ENCODE results near the gene DIS3L.
"Not testable (repeated sequence)": the region's sequence is repeated elsewhere in the genome, so short reads cannot be mapped to it uniquely, and the experiment has no call there.

DIS3L gene

DNA sequence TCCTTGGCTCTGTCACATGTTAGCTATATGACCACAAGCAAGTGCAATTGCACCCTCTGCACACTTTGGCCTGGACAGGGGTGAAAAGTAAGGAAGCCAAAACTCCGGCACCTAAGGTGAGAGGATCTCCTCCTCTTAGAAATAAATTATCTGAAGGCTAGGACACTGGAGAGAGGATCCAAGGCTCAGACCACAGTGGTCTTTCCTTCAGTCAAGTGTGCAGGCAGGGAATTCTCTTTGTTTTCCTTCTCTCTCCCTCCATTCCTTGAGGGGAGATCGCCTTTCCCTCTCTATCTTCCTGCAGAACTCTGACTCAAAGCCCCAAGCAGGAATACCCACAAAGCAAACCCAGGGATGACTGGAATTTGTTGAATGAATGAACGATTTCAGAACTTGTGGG, 36.7 kb upstream of the DIS3L start:
- H4K91ac ChIP-seq (ENCODE audit: low read length): no peak overlapping the region
- H3K27ac ChIP-seq (ENCODE audit: low read length, poor library complexity, severe bottlenecking): no peak overlapping the region
- H3K9me3 ChIP-seq (ENCODE audit: control insufficient read depth, low read length): no peaks in the 10 kb centered on the region
- WGBS: 50% methylated on average over 2 of the region's 3 CpGs
- H2BK12ac ChIP-seq (ENCODE audit: low read length in 2 of 2): no peak overlapping the region
- peaks cover 53 to 74% of the 10 kb centered on the region in 2 experiments for H3K27me3 ChIP-seq (ENCODE audit: control insufficient read depth in 1 of 2, insufficient read depth in 1 of 2, low read length in 2 of 2)
- H3K4ac ChIP-seq (ENCODE audit: low read depth in 1 of 2, low read length in 2 of 2): no peak overlapping the region
- no peak overlapping the region for H3K18ac ChIP-seq (ENCODE audit: low read depth in 1 of 2, low read length in 2 of 2)
- no peaks in the 10 kb centered on the region for H3K36me3 ChIP-seq (ENCODE audit: control insufficient read depth in 1 of 2, insufficient read depth in 2 of 2, low read depth in 1 of 2, low read length in 2 of 2)
- H2BK15ac ChIP-seq (ENCODE audit: low read depth, poor library complexity, severe bottlenecking): no peak overlapping the region
- H3K4me2 ChIP-seq (ENCODE audit: low read length, poor library complexity, severe bottlenecking): no peak overlapping the region
- no peak overlapping the region for H2BK5ac ChIP-seq (ENCODE audit: low read depth, low read length, poor library complexity, severe bottlenecking)
- H3K14ac ChIP-seq (ENCODE audit: low read length in 2 of 2): no peak overlapping the region
- no peak overlapping the region for H2AFZ ChIP-seq (ENCODE audit: low read depth, low read length)
- H2AK5ac ChIP-seq (ENCODE audit: low read length, severe bottlenecking): no peak overlapping the region
- H4K8ac ChIP-seq (ENCODE audit: low read length): no peak overlapping the region
- H3K4me1 ChIP-seq (ENCODE audit: control insufficient read depth, insufficient read depth, low read depth, low read length): peaks cover 24% of the 10 kb centered on the region
- H2BK120ac ChIP-seq (ENCODE audit: low read depth, low read length): no peak overlapping the region
- no peaks in the 10 kb centered on the region for H3K79me1 ChIP-seq (replicated peaks; ENCODE audit: low read length, poor library complexity, severe bottlenecking)
- H3K9ac ChIP-seq (ENCODE audit: low read length): no peak overlapping the region
- H3K4me3 ChIP-seq (ENCODE audit: insufficient read depth in 1 of 2, low read depth in 1 of 2, low read length in 2 of 2): no peak overlapping the region
- DNase-seq: no peak
- H3K23ac ChIP-seq (ENCODE audit: low read length in 2 of 2): no peak overlapping the region

DNA sequence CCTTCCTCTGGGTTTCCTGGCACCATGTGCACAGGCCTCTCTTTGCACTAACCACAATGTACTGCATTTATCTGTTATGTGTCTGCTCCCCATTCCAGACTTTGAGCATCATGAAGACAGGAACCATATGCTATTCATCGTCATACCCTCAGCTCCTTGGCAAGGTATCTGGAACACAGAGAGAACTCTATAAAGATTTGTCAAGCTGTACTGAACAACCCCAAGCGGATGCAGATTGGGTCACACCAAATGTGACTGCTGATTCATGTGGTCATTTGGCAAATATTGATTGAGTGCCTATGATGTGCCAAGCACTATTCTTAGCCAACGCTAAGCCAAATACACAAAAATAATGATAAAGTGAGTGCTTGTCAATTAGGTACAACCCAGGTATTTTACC, 32.3 kb upstream of the DIS3L start:
- Histone ChIP-seq H3K27me3 (ENCODE audit: control insufficient read depth in 1 of 2, insufficient read depth in 1 of 2, low read length in 2 of 2) (peaks cover 24 to 64% of the 10 kb centered on the region in 2 experiments), H3K4ac (ENCODE audit: low read depth in 1 of 2, low read length in 2 of 2) (no peak overlapping the region), H3K4me3 (ENCODE audit: insufficient read depth in 1 of 2, low read depth in 1 of 2, low read length in 2 of 2) (no peak overlapping the region), H2BK5ac (ENCODE audit: low read depth, low read length, poor library complexity, severe bottlenecking) (no peak overlapping the region), H3K27ac (ENCODE audit: low read length, poor library complexity, severe bottlenecking) (no peak overlapping the region), H3K4me2 (ENCODE audit: low read length, poor library complexity, severe bottlenecking) (no peak overlapping the region), H3K18ac (ENCODE audit: low read depth in 1 of 2, low read length in 2 of 2) (no peak overlapping the region), H3K4me1 (ENCODE audit: control insufficient read depth, insufficient read depth, low read depth, low read length) (no peaks in the 10 kb centered on the region), H3K36me3 (ENCODE audit: control insufficient read depth in 1 of 2, insufficient read depth in 2 of 2, low read depth in 1 of 2, low read length in 2 of 2) (no peaks in the 10 kb centered on the region), H3K14ac (ENCODE audit: low read length in 2 of 2) (no peak overlapping the region), H4K8ac (ENCODE audit: low read length) (no peak overlapping the region), H3K79me1 (replicated peaks; ENCODE audit: low read length, poor library complexity, severe bottlenecking) (no peaks in the 10 kb centered on the region), H2AFZ (ENCODE audit: low read depth, low read length) (no peak overlapping the region), H2BK120ac (ENCODE audit: low read depth, low read length) (no peak overlapping the region), H3K9me3 (ENCODE audit: control insufficient read depth, low read length) (peaks cover 4% of the 10 kb centered on the region), H4K91ac (ENCODE audit: low read length) (no peak overlapping the region), H2BK15ac (ENCODE audit: low read depth, poor library complexity, severe bottlenecking) (no peak overlapping the region), H3K9ac (ENCODE audit: low read length) (no peak overlapping the region), H2AK5ac (ENCODE audit: low read length, severe bottlenecking) (no peak overlapping the region), H3K23ac (ENCODE audit: low read length in 2 of 2) (no peak overlapping the region), H2BK12ac (ENCODE audit: low read length in 2 of 2) (no peak overlapping the region)
- 90% methylated on average over 3 of the region's 3 CpGs for WGBS
- no peak for DNase-seq

DNA sequence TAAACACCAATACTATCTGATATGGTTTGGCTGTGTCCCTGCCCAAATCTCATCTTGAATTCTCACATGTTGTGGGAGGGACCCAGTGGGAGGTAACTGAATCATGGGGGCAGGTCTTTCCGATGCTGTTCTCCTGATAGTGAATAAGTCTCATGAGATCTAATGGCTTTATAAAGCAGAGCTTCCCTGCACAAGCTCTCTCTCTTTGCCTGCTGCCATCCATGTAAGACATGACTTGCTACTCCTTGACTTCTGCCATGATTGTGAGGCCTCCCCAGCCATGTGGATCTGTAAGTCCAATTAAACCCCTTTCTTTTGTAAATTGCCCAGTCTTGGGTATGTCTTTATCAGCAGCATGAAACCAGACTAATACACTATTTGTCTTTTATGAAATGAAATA, 30.5 kb upstream of the DIS3L start:
- H2BK5ac ChIP-seq (ENCODE audit: low read depth, low read length, poor library complexity, severe bottlenecking): not testable (repeated sequence)

DNA sequence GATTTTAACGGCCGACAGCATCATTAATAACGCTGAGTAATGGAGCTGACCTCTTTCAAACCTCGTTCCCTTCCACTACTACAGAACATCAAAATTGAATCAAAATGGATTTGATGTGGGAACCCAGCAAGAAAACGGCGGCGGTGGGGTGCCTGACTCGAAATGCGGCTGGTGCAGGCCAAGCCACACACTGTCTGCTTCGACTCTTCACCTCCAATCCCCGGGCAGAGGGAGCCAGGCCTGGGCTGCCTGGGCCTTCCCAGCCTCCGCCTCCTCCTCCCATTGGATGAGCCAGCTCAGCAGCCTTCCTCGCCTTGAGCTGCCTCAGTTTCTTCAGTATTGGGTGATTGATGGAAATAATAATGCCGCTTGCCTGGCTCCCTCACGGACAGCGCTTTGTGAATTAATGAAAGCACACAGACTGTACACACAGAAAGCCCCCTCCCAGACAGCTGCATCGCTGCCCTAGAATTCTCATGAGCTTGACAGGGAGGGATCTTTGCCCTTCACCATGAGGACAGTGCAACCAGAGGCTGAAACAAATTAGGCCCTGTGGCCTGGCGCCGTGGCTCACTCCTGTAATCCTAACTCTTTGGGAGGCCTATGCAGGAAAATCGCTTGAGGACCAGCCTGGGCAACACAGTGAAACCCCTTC, 28.4 kb upstream of the DIS3L start:
- DNase-seq: no peak
- H3K23ac ChIP-seq (ENCODE audit: low read length in 2 of 2): no peak overlapping the region
- H4K8ac ChIP-seq (ENCODE audit: low read length): no peak overlapping the region
- no peaks in the 10 kb centered on the region for H3K36me3 ChIP-seq (ENCODE audit: control insufficient read depth in 1 of 2, insufficient read depth in 2 of 2, low read depth in 1 of 2, low read length in 2 of 2)
- H3K4ac ChIP-seq (ENCODE audit: low read depth in 1 of 2, low read length in 2 of 2): no peak overlapping the region
- no peak overlapping the region for H2BK120ac ChIP-seq (ENCODE audit: low read depth, low read length)
- peaks cover 15 to 52% of the 10 kb centered on the region in 2 experiments for H3K27me3 ChIP-seq (ENCODE audit: control insufficient read depth in 1 of 2, insufficient read depth in 1 of 2, low read length in 2 of 2)
- no peak overlapping the region for H2AK5ac ChIP-seq (ENCODE audit: low read length, severe bottlenecking)
- H3K27ac ChIP-seq (ENCODE audit: low read length, poor library complexity, severe bottlenecking): no peak overlapping the region
- no peak overlapping the region for H2BK15ac ChIP-seq (ENCODE audit: low read depth, poor library complexity, severe bottlenecking)
- no peak overlapping the region for H3K14ac ChIP-seq (ENCODE audit: low read length in 2 of 2)
- no peak overlapping the region for H3K18ac ChIP-seq (ENCODE audit: low read depth in 1 of 2, low read length in 2 of 2)
- H3K79me1 ChIP-seq (replicated peaks; ENCODE audit: low read length, poor library complexity, severe bottlenecking): no peaks in the 10 kb centered on the region
- H3K9me3 ChIP-seq (ENCODE audit: control insufficient read depth, low read length): peaks cover 4% of the 10 kb centered on the region
- H3K4me1 ChIP-seq (ENCODE audit: control insufficient read depth, insufficient read depth, low read depth, low read length): peaks cover 4% of the 10 kb centered on the region
- no peak overlapping the region for H3K4me2 ChIP-seq (ENCODE audit: low read length, poor library complexity, severe bottlenecking)
- no peak overlapping the region for H2AFZ ChIP-seq (ENCODE audit: low read depth, low read length)
- H4K91ac ChIP-seq (ENCODE audit: low read length): no peak overlapping the region
- 91% methylated on average over 20 of the region's 20 CpGs for whole genome bisulfite sequencing
- no peak overlapping the region for H3K4me3 ChIP-seq (ENCODE audit: insufficient read depth in 1 of 2, low read depth in 1 of 2, low read length in 2 of 2)
- no peak overlapping the region for H3K9ac ChIP-seq (ENCODE audit: low read length)
- no peak overlapping the region for H2BK5ac ChIP-seq (ENCODE audit: low read depth, low read length, poor library complexity, severe bottlenecking)
- H2BK12ac ChIP-seq (ENCODE audit: low read length in 2 of 2): no peak overlapping the region

More for the DNA sequence above, 30.5 kb upstream of the DIS3L start:
- H3K79me1 ChIP-seq (replicated peaks; ENCODE audit: low read length, poor library complexity, severe bottlenecking); H2BK120ac ChIP-seq (ENCODE audit: low read depth, low read length); H3K27ac ChIP-seq (ENCODE audit: low read length, poor library complexity, severe bottlenecking); H3K23ac ChIP-seq (ENCODE audit: low read length in 2 of 2); H3K9ac ChIP-seq (ENCODE audit: low read length); H3K36me3 ChIP-seq (ENCODE audit: control insufficient read depth in 1 of 2, insufficient read depth in 2 of 2, low read depth in 1 of 2, low read length in 2 of 2); H4K8ac ChIP-seq (ENCODE audit: low read length); H3K4me2 ChIP-seq (ENCODE audit: low read length, poor library complexity, severe bottlenecking); H2AFZ ChIP-seq (ENCODE audit: low read depth, low read length); H2BK15ac ChIP-seq (ENCODE audit: low read depth, poor library complexity, severe bottlenecking); H3K4ac ChIP-seq (ENCODE audit: low read depth in 1 of 2, low read length in 2 of 2); H4K91ac ChIP-seq (ENCODE audit: low read length); H2AK5ac ChIP-seq (ENCODE audit: low read length, severe bottlenecking); H2BK12ac ChIP-seq (ENCODE audit: low read length in 2 of 2); H3K14ac ChIP-seq (ENCODE audit: low read length in 2 of 2); DNase-seq; H3K4me1 ChIP-seq (ENCODE audit: control insufficient read depth, insufficient read depth, low read depth, low read length); H3K9me3 ChIP-seq (ENCODE audit: control insufficient read depth, low read length); H3K18ac ChIP-seq (ENCODE audit: low read depth in 1 of 2, low read length in 2 of 2); H3K4me3 ChIP-seq (ENCODE audit: insufficient read depth in 1 of 2, low read depth in 1 of 2, low read length in 2 of 2): not testable (repeated sequence)
- peaks cover 13 to 57% of the 10 kb centered on the region in 2 experiments for H3K27me3 ChIP-seq (ENCODE audit: control insufficient read depth in 1 of 2, insufficient read depth in 1 of 2, low read length in 2 of 2)
- WGBS: 85% methylated on average over 1 of the region's 1 CpG
